Mesendoderm (in vitro differentiated cells): Measurements from ENCODE around the gene ELP5.

Source experiments
- DNase-seq: peaks from one replicate; pipeline ENCODE4 v3.0.0; 2013
- H2AK5ac ChIP-seq: 2 replicates; pipeline ENCODE4 v1.6.1; 2013; ENCODE audit warnings: low read length, inconsistent platforms
- H2BK120ac ChIP-seq: 2 replicates; pipeline ENCODE4 v1.6.1; 2013; ENCODE audit warnings: low read depth, mild to moderate bottlenecking, low read length, moderate library complexity, mixed read lengths
- H2BK15ac ChIP-seq: replicated peaks from 2 replicates; pipeline ENCODE4 v1.6.1; 2013; ENCODE audit warnings: low read depth, mild to moderate bottlenecking, moderate library complexity
- H2BK5ac ChIP-seq: 2 replicates; pipeline ENCODE4 v1.6.1; 2013; ENCODE audit warnings: low read length, inconsistent platforms
- H3K18ac ChIP-seq: 2 replicates; pipeline ENCODE4 v1.6.1; 2013; ENCODE audit warnings: mild to moderate bottlenecking, low read length, mixed read lengths
- H3K23ac ChIP-seq: one replicate; pipeline ENCODE4 v1.6.1; 2013; ENCODE audit warnings: low read length
- H3K27ac ChIP-seq: 2 replicates; pipeline ENCODE4 v1.5.1; 2013; ENCODE audit warnings: low read depth, mild to moderate bottlenecking, inconsistent platforms, low read length, moderate library complexity
- H3K27me3 ChIP-seq: 2 replicates; pipeline ENCODE4 v1.6.1; 2013; ENCODE audit warnings: low read length, control low read depth, mild to moderate bottlenecking, inconsistent platforms; ENCODE audit not compliant: insufficient read depth, poor library complexity
- H3K36me3 ChIP-seq: 2 replicates; pipeline ENCODE4 v1.6.1; 2013; ENCODE audit warnings: low read length, inconsistent platforms; ENCODE audit not compliant: control insufficient read depth, insufficient read depth
- H3K4ac ChIP-seq: one replicate; pipeline ENCODE4 v1.6.1; 2013; ENCODE audit warnings: low read depth, mild to moderate bottlenecking, low read length, moderate library complexity
- H3K4me1 ChIP-seq: 2 replicates; pipeline ENCODE4 v1.6.1; 2013; ENCODE audit warnings: low read depth, low read length, inconsistent platforms; ENCODE audit not compliant: control insufficient read depth
- H3K4me2 ChIP-seq: 2 replicates; pipeline ENCODE4 v1.6.1; 2013; ENCODE audit warnings: low read length
- H3K4me3 ChIP-seq: 2 replicates; pipeline ENCODE4 v1.5.1; 2013; ENCODE audit warnings: mild to moderate bottlenecking, low read length
- H3K56ac ChIP-seq: one replicate; pipeline ENCODE4 v1.6.1; 2013; ENCODE audit warnings: low read length
- H3K79me1 ChIP-seq: 2 replicates; pipeline ENCODE4 v1.6.1; 2013; ENCODE audit warnings: low read length, inconsistent platforms
- H3K79me2 ChIP-seq: 2 replicates; pipeline ENCODE4 v1.6.1; 2013; ENCODE audit warnings: mild to moderate bottlenecking, low read length; ENCODE audit not compliant: control insufficient read depth, insufficient read depth
- H3K9ac ChIP-seq: 2 replicates; pipeline ENCODE4 v1.6.1; 2013; ENCODE audit warnings: low read length, inconsistent platforms
- H4K5ac ChIP-seq: one replicate; pipeline ENCODE4 v1.6.1; 2013; ENCODE audit warnings: low read length
- H4K8ac ChIP-seq: one replicate; pipeline ENCODE4 v1.6.1; 2013; ENCODE audit warnings: low read depth, mild to moderate bottlenecking, control low read depth, low read length, moderate library complexity
- WGBS: extraction: QIAGEN DNeasy Blood & Tissue Kit; methylation state at CpG from one replicate; pipeline ENCODE4 v1.1.7; 2013; ENCODE audit warnings: low lambda C conversion rate, missing lambda C conversion rate; ENCODE audit not compliant: insufficient coverage; ENCODE audit errors: extremely low coverage; 5-methylcytosine and 5-hydroxymethylcytosine counted together

Gene ELP5

GRCh38 chr17:7281074-7281952, 29.3 kb downstream of the ELP5 start, which contains the start of gene SLC2A4:
Gene SLC2A4, plus strand, starts transcription at chr17:7281718. Its CDS starts 217 bp downstream, at chr17:7281935.
- no peaks in the 10 kb centered on the region for H3K79me1 ChIP-seq
- no peak within 1 kb of the TSS for H2BK5ac ChIP-seq
- DNase-seq, result peak; percentile 99
- no peak within 1 kb of the TSS for H3K23ac ChIP-seq
- WGBS, result no CpG with 5 or more reads among the region's 71 CpGs
- H3K27ac ChIP-seq, result no peak within 1 kb of the TSS
- peak within 1 kb of the TSS; percentile 46 for H3K4me3 ChIP-seq
- H3K4me2 ChIP-seq, result peak within 1 kb of the TSS; percentile 70
- H4K5ac ChIP-seq, result no peak within 1 kb of the TSS
- H3K18ac ChIP-seq, result no peak within 1 kb of the TSS
- no peak within 1 kb of the TSS for H3K4ac ChIP-seq
- H2BK15ac ChIP-seq, result no peak within 1 kb of the TSS
- H2BK120ac ChIP-seq, result no peak within 1 kb of the TSS
- H3K27me3 ChIP-seq, result no peaks in the 10 kb centered on the region
- no peaks in the 10 kb centered on the region for H3K36me3 ChIP-seq
- no peaks in the 10 kb centered on the region for H3K79me2 ChIP-seq
- peak within 1 kb of the TSS; percentile 67 for H3K56ac ChIP-seq
- no peaks in the 10 kb centered on the region for H3K4me1 ChIP-seq
- peak within 1 kb of the TSS; percentile 61 for H3K9ac ChIP-seq
- no peak within 1 kb of the TSS for H2AK5ac ChIP-seq
- no peak within 1 kb of the TSS for H4K8ac ChIP-seq

GRCh38 chr17:7281953-7282751, 30.1 kb downstream of the ELP5 start:
- H3K79me2 ChIP-seq, result no peaks in the 10 kb centered on the region
- H4K8ac ChIP-seq, result no peak overlapping the region
- no peak overlapping the region for H2BK120ac ChIP-seq
- peak overlapping the region; percentile 46 for H3K4me3 ChIP-seq
- H3K4me1 ChIP-seq, result no peaks in the 10 kb centered on the region
- H2BK5ac ChIP-seq, result no peak overlapping the region
- H3K36me3 ChIP-seq, result no peaks in the 10 kb centered on the region
- peak overlapping the region; percentile 67 for H3K56ac ChIP-seq
- no peak overlapping the region for H2AK5ac ChIP-seq
- H3K9ac ChIP-seq, result peak overlapping the region; percentile 61
- no peak overlapping the region for H3K18ac ChIP-seq
- WGBS, result no CpG with 5 or more reads among the region's 43 CpGs
- H3K79me1 ChIP-seq, result no peaks in the 10 kb centered on the region
- DNase-seq, result no peak
- H3K4ac ChIP-seq, result no peak overlapping the region
- H3K4me2 ChIP-seq, result peak overlapping the region; percentile 70
- no peak overlapping the region for H3K23ac ChIP-seq
- H2BK15ac ChIP-seq, result no peak overlapping the region
- no peak overlapping the region for H3K27ac ChIP-seq
- H3K27me3 ChIP-seq, result no peaks in the 10 kb centered on the region
- H4K5ac ChIP-seq, result no peak overlapping the region

- H3K9ac ChIP-seq, result no peak overlapping the region
- no peak for DNase-seq
- H2BK5ac ChIP-seq, result no peak overlapping the region
- H2AK5ac ChIP-seq, result no peak overlapping the region
- H3K36me3 ChIP-seq, result no peaks in the 10 kb centered on the region
- H3K27ac ChIP-seq, result no peak overlapping the region
- no peaks in the 10 kb centered on the region for H3K4me1 ChIP-seq
- H3K79me2 ChIP-seq, result no peaks in the 10 kb centered on the region
- no peak overlapping the region for H2BK120ac ChIP-seq
- WGBS, result no CpG with 5 or more reads among the region's 6 CpGs
- no peak overlapping the region for H4K8ac ChIP-seq
- H3K23ac ChIP-seq, result no peak overlapping the region
- H4K5ac ChIP-seq, result no peak overlapping the region
- H3K27me3 ChIP-seq, result no peaks in the 10 kb centered on the region
- H3K56ac ChIP-seq, result peak overlapping the region; percentile 56
- H3K4me3 ChIP-seq, result no peak overlapping the region
- no peak overlapping the region for H2BK15ac ChIP-seq
- no peaks in the 10 kb centered on the region for H3K79me1 ChIP-seq
- no peak overlapping the region for H3K4ac ChIP-seq
- H3K4me2 ChIP-seq, result no peak overlapping the region
- H3K18ac ChIP-seq, result no peak overlapping the region
Observed at GRCh38 chr17:7282752-7283321, 30.8 kb downstream of the ELP5 start.

- no peaks in the 10 kb centered on the region for H3K4me1 ChIP-seq
- no peak for DNase-seq
- H4K8ac ChIP-seq, result no peak overlapping the region
- H3K18ac ChIP-seq, result no peak overlapping the region
- H2AK5ac ChIP-seq, result no peak overlapping the region
- no peaks in the 10 kb centered on the region for H3K27me3 ChIP-seq
- H4K5ac ChIP-seq, result no peak overlapping the region
- H3K79me2 ChIP-seq, result no peaks in the 10 kb centered on the region
- no peak overlapping the region for H3K56ac ChIP-seq
- H3K36me3 ChIP-seq, result no peaks in the 10 kb centered on the region
- no peak overlapping the region for H2BK15ac ChIP-seq
- no peak overlapping the region for H3K4me2 ChIP-seq
- no peak overlapping the region for H3K27ac ChIP-seq
- H3K4me3 ChIP-seq, result no peak overlapping the region
- no peak overlapping the region for H3K4ac ChIP-seq
- no peak overlapping the region for H2BK120ac ChIP-seq
- H2BK5ac ChIP-seq, result no peak overlapping the region
- H3K9ac ChIP-seq, result no peak overlapping the region
- no peaks in the 10 kb centered on the region for H3K79me1 ChIP-seq
- no peak overlapping the region for H3K23ac ChIP-seq
- WGBS, result no CpG with 5 or more reads among the region's 18 CpGs
Observed at GRCh38 chr17:7283471-7284216, 31.6 kb downstream of the ELP5 start.

GRCh38 chr17:7284911-7285310, 32.9 kb downstream of the ELP5 start:
- Histone ChIP-seq H3K4me2 (no peak overlapping the region), H3K27ac (no peak overlapping the region), H3K23ac (no peak overlapping the region), H2BK5ac (no peak overlapping the region), H3K36me3 (no peaks in the 10 kb centered on the region), H3K4me3 (no peak overlapping the region), H3K56ac (no peak overlapping the region), H3K18ac (no peak overlapping the region), H3K4me1 (no peaks in the 10 kb centered on the region), H4K5ac (no peak overlapping the region), H3K4ac (no peak overlapping the region), H2BK15ac (no peak overlapping the region), H2AK5ac (no peak overlapping the region), H3K27me3 (no peaks in the 10 kb centered on the region), H2BK120ac (no peak overlapping the region), H3K79me2 (no peaks in the 10 kb centered on the region), H4K8ac (no peak overlapping the region), H3K79me1 (no peaks in the 10 kb centered on the region), H3K9ac (no peak overlapping the region)
- no peak for DNase-seq
- WGBS, result no CpG with 5 or more reads among the region's 16 CpGs
